OCI-LY1 (cell line): ENCODE results near the gene TTN.

ENCODE experiments used
- CTCF ChIP-seq: fragments of 200-600 bp; sonication (generic), shearing (Covaris generic); IDR thresholded peaks from 2 replicates; pipeline ENCODE4 v1.5.1; 2017; ENCODE audit warnings: mild to moderate bottlenecking, antibody characterized with exemption, low read length, moderate library complexity, mixed read lengths
- EZH2 ChIP-seq: fragments of 200-600 bp; sonication (generic), shearing (Covaris generic); IDR thresholded peaks from 2 replicates; pipeline ENCODE4 v1.8.0; 2017; ENCODE audit warnings: borderline replicate concordance, mixed run types, mild to moderate bottlenecking, antibody characterized with exemption, low read length, moderate library complexity, mixed read lengths

GRCh38 chr2:178644919-178645318, 162.3 kb downstream of the TTN start:
- TF ChIP-seq CTCF (no peak), EZH2 (no peak)
